ENCODE data around the gene RALGPS1.

Gene RALGPS1

DNA sequence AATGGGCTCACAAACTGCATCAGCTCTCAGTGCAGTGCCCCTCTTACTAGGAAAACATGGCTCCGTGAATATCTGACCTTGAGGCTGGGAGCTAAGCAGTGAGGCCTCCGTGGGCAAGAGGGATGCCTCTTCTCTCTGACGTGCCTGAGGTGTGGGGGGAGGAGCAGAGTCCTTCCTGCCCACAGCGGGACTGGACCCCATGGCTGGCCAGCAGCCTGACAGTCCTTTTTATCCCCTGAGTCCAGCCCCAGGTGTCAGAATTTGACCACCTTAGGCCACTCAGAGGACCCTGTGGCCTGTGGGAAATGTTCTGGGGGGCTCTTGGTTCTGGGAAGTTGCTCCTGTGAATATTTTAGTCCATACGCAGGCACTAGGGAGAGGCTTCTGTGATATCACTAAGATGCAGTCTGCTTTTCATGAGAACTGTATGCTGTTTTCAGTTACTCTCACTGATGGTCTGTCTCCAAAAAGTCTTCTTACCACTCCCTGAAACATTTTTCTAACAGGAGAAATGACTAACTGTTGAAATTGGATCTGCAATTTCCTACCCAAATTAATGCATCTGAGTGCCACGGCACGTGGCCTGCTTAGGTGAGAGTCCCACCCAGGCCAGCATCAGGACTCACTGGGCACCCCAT lies 184.5 kb downstream of the RALGPS1 start:
- H3K9me3 ChIP-seq (replicated peaks; ENCODE audit: low read length): no peaks in the 10 kb centered on the region
- no peaks in the 10 kb centered on the region for H3K36me3 ChIP-seq (ENCODE audit: insufficient read depth, low read length)
- H3K4me3 ChIP-seq (ENCODE audit: low read length): no peak overlapping the region
- H3K4me2 ChIP-seq (ENCODE audit: low read length): no peak overlapping the region
- H3K9ac ChIP-seq (ENCODE audit: low read depth, low read length): no peak overlapping the region
- peaks cover 3% of the 10 kb centered on the region for H3K4me1 ChIP-seq (ENCODE audit: control insufficient read depth, insufficient read depth, low read length)
- H3K27me3 ChIP-seq (ENCODE audit: control insufficient read depth, insufficient read depth, low read length): no peaks in the 10 kb centered on the region

DNA sequence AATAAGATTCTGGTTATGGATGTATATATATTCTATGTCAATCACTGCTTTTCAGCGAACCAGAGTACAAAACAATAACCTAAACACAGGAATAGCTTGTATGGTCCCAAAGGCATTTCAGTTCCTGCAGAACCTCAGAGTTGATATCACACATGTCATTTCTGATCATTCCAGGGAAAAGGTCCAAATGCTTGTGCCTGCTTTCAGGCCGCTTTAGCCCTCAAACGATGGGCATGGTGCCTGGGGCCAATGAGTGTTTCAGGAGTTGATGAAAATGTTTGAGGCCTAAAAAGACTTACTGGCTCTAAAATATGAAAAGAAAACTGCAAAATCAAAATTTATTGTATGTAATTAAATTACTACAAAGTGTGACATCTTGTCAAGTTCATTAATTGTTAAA lies 185.1 kb downstream of the RALGPS1 start:
- Histone ChIP-seq H3K4me1 (ENCODE audit: control insufficient read depth, insufficient read depth, low read length) (peaks cover 3% of the 10 kb centered on the region), H3K27me3 (ENCODE audit: control insufficient read depth, insufficient read depth, low read length) (no peaks in the 10 kb centered on the region), H3K4me2 (ENCODE audit: low read length) (no peak overlapping the region), H3K9ac (ENCODE audit: low read depth, low read length) (no peak overlapping the region), H3K4me3 (ENCODE audit: low read length) (no peak overlapping the region), H3K9me3 (replicated peaks; ENCODE audit: low read length) (no peaks in the 10 kb centered on the region), H3K36me3 (ENCODE audit: insufficient read depth, low read length) (no peaks in the 10 kb centered on the region)

DNA sequence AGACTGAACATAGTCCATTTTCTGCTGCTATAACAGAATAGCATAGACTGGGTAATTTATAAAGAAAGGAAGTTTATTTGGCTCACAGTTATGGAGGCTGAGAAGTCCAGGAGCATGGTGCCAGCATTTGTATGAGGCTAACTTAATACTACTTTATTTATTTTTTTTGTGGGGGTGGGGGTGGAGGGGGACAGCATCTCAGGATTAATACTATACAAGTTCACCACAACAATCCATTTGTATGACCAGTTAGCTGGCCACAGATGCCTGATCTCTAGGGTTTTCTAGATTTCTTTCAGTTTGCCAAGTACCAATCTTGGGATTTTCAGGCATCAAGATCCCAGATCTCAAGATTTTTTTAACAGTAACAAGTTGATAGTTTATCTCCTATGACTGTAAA lies 187.6 kb downstream of the RALGPS1 start:
- Histone ChIP-seq H3K27me3 (ENCODE audit: control insufficient read depth, insufficient read depth, low read length) (no peaks in the 10 kb centered on the region), H3K4me2 (ENCODE audit: low read length) (no peak overlapping the region)

DNA sequence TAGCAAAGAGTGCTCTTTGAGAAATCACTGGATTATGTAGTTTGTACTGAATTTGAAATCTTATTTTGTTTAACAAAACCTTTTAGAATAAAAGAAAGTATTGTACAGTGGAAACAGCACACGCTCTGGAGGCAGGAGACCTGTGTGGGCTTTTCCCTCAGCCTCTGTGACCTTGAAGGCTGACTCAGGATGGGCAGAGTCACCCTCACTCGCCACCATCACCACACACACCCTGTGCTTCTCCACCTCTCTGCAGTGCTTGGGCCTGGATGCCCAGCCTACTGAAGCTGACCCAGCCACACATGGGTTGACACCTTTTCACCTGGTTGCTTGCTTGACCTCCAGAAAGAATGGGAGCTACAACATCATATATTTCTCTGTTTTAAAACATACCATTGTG lies 188.2 kb downstream of the RALGPS1 start:
- Histone ChIP-seq H3K36me3 (ENCODE audit: insufficient read depth, low read length) (no peaks in the 10 kb centered on the region), H3K27me3 (ENCODE audit: control insufficient read depth, insufficient read depth, low read length) (no peaks in the 10 kb centered on the region), H3K9me3 (replicated peaks; ENCODE audit: low read length) (no peaks in the 10 kb centered on the region), H3K9ac (ENCODE audit: low read depth, low read length) (no peak overlapping the region), H3K4me2 (ENCODE audit: low read length) (no peak overlapping the region), H3K4me1 (ENCODE audit: control insufficient read depth, insufficient read depth, low read length) (no peaks in the 10 kb centered on the region), H3K4me3 (ENCODE audit: low read length) (no peak overlapping the region)

More for the DNA sequence above, 187.6 kb downstream of the RALGPS1 start:
- no peak overlapping the region for H3K4me3 ChIP-seq (ENCODE audit: low read length)
- H3K9me3 ChIP-seq (replicated peaks; ENCODE audit: low read length): no peaks in the 10 kb centered on the region
- H3K9ac ChIP-seq (ENCODE audit: low read depth, low read length): no peak overlapping the region
- H3K4me1 ChIP-seq (ENCODE audit: control insufficient read depth, insufficient read depth, low read length): no peaks in the 10 kb centered on the region
- H3K36me3 ChIP-seq (ENCODE audit: insufficient read depth, low read length): no peaks in the 10 kb centered on the region

DNA sequence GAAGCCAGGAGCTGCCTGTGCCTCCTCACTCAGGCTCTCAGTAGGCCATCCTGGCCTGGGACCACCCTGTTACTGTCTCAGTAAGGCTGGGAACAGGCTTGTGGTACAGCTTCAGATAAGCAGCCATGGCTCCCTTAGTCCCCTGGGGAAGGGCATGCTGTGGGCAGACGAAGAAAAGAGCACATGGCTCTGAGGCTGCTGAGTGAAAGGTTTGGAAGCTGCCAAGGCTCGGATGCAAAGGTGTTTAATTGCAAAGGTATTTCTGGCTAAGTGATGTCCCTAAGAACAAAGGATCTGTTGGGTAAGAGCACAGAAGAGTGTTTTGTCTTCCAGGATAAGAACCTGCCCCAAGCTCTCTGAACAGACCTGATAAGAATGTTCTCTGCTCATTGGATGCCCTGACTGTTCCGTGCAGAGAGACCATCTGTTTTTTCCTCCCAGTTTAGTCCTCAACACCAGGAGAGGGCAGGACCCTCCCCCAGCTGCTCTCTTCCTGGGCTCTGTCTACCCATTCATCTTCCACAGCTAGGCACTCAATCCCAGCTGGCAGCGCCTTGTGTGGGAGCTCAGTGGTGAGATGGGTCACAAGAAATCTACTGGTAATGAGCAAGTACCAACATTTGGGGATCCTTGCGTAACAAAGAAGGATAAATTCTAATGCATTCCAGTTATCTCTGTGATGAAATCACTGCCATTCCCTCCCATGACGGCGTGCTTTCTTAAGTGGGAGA lies 190.2 kb downstream of the RALGPS1 start:
- Histone ChIP-seq H3K4me3 (ENCODE audit: low read length) (no peak overlapping the region), H3K9me3 (replicated peaks; ENCODE audit: low read length) (no peaks in the 10 kb centered on the region), H3K4me2 (ENCODE audit: low read length) (no peak overlapping the region), H3K27me3 (ENCODE audit: control insufficient read depth, insufficient read depth, low read length) (no peaks in the 10 kb centered on the region), H3K9ac (ENCODE audit: low read depth, low read length) (no peak overlapping the region), H3K4me1 (ENCODE audit: control insufficient read depth, insufficient read depth, low read length) (no peaks in the 10 kb centered on the region), H3K36me3 (ENCODE audit: insufficient read depth, low read length) (no peaks in the 10 kb centered on the region)

DNA sequence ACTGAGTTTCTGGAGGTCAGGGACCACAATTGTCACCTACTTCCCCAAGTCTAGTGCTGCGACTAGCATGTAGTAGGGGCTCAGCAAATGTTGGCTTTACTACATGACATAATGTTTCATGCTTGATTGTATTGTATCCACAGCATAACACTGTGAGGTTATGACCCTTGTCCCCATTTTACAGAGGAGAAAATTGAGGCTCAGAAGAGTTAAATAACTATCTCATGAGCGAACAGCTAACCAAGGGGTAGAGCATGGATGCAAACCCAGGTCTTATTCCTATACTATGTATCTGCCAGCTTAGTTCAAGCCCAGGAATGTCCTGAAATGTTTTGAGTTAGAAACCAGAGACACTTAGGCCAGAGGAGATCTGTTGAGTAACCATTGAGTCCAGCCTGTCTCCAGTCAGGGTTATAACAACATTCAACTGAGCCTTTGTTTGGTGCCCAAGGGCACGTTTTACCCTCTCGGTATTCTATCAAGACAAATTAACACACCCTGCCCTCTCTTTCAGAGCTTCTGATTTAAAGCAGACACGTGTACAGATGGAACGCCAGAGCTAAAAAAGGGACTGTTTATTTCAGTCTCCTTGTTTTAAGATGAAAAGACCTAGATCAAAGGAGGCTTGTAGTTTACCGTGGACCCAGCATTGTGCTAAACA lies 191.4 kb downstream of the RALGPS1 start:
- Histone ChIP-seq H3K27me3 (ENCODE audit: control insufficient read depth, insufficient read depth, low read length) (no peaks in the 10 kb centered on the region), H3K9me3 (replicated peaks; ENCODE audit: low read length) (no peaks in the 10 kb centered on the region), H3K4me2 (ENCODE audit: low read length) (no peak overlapping the region), H3K4me3 (ENCODE audit: low read length) (no peak overlapping the region), H3K4me1 (ENCODE audit: control insufficient read depth, insufficient read depth, low read length) (no peaks in the 10 kb centered on the region), H3K36me3 (ENCODE audit: insufficient read depth, low read length) (no peaks in the 10 kb centered on the region), H3K9ac (ENCODE audit: low read depth, low read length) (no peak overlapping the region)

DNA sequence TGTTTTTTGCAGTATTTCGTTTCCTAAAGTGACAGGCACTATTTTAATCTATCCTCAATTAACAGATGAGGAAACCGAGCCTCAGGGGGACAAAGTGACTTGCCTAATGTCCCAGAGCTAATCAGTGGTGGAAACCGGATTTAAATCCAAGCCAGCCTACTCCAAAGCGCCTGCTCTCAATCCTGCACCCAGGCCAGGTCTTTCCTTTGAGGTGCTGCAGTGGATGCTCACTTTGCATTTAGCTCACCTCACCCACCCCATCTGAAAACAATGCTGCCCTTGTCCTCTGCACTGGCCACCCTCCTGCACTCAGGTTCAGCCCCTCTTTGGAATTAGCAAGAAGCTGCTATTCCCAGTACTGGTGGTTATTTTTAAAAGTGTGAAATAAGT lies 191.9 kb downstream of the RALGPS1 start:
- H3K27me3 ChIP-seq (ENCODE audit: control insufficient read depth, insufficient read depth, low read length): no peaks in the 10 kb centered on the region
- no peak overlapping the region for H3K4me2 ChIP-seq (ENCODE audit: low read length)
- H3K9ac ChIP-seq (ENCODE audit: low read depth, low read length): no peak overlapping the region
- no peaks in the 10 kb centered on the region for H3K36me3 ChIP-seq (ENCODE audit: insufficient read depth, low read length)
- H3K4me1 ChIP-seq (ENCODE audit: control insufficient read depth, insufficient read depth, low read length): no peaks in the 10 kb centered on the region
- no peaks in the 10 kb centered on the region for H3K9me3 ChIP-seq (replicated peaks; ENCODE audit: low read length)
- H3K4me3 ChIP-seq (ENCODE audit: low read length): no peak overlapping the region

DNA sequence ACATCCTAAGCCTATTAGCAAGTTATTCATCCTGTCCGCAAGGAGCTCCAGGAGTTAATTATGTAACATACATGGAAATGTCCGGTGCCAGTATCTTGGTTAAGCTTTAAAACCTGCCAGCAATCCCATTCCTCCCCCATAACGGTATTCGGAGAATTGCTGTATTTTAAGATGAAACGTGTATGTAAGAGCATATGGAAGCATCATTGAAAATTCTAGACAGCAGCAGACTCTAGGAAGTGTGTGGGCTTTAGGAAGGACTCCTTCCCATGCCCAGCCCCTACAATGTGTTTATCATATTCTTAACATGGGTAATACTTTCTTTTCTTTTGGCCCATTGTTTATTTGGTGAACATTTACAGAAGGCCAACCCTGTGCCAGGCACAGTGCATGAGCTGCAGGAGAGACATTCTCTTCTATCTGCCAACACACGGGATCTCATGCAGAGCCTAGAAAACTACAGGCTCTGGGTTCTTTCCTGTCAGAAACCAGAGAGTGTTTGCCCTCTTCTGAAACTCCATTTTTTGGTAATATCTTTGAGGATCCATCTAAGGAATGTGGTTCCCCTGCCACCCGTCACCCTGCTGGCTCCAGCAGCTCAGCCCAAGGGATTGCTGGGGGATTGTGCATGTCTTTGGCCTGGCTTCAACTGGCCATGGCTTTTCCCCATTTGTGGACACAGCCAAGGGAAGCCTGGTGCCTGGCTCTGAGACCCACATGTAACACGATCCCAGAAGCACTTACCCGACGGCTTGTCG lies 192.8 kb downstream of the RALGPS1 start:
- Histone ChIP-seq H3K36me3 (ENCODE audit: insufficient read depth, low read length) (no peaks in the 10 kb centered on the region), H3K27me3 (ENCODE audit: control insufficient read depth, insufficient read depth, low read length) (no peaks in the 10 kb centered on the region), H3K9me3 (replicated peaks; ENCODE audit: low read length) (no peaks in the 10 kb centered on the region), H3K4me3 (ENCODE audit: low read length) (no peak overlapping the region), H3K4me2 (ENCODE audit: low read length) (no peak overlapping the region), H3K9ac (ENCODE audit: low read depth, low read length) (no peak overlapping the region), H3K4me1 (ENCODE audit: control insufficient read depth, insufficient read depth, low read length) (no peaks in the 10 kb centered on the region)

DNA sequence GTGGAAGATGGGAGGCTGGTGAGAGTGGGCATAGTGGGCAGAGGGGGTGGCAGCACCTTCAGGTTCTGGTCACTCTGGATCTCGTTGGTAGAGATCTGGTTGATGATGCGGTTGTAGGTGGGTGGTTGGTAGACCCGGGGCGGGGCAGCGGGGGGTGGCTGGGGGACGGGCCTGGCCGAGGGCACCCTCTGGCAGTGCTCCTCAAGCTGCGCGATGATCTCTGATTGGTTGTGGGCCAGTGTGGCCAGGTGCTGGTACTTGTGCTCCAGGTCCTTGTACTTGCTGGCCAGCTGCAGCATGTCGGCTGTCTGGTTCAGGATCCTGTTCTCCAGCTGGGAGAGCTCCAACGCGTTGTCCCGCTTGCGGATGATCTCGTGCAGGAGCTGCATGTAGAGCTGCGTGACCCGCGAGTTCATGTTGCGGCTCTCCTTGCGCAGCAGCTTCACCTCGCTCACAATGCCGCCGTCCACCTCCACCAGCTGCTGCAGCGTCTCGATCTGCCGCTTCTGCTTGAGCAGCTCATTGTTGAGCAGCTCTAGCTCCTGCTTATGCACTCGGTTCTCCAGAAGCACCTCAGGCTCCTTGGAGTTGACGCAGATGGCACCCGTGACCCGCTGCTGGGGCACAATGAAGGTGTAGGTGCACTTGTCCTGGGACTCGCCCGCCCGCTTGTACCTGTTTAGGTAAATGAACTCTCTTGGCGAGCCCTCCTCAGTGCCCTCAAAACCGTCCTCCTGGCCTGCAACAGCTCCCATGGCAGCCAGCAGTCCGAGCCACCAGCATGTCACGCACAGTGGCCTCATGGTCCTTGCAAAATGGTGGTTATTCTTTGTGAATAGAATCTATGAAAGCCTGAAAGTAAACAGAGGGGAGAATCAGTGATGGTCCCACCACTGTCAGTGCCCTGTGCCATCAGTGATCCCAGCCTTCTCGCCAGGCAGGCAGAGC lies 193.6 kb downstream of the RALGPS1 start:
- Histone ChIP-seq H3K4me3 (ENCODE audit: low read length) (no peak overlapping the region), H3K4me2 (ENCODE audit: low read length) (no peak overlapping the region)

DNA sequence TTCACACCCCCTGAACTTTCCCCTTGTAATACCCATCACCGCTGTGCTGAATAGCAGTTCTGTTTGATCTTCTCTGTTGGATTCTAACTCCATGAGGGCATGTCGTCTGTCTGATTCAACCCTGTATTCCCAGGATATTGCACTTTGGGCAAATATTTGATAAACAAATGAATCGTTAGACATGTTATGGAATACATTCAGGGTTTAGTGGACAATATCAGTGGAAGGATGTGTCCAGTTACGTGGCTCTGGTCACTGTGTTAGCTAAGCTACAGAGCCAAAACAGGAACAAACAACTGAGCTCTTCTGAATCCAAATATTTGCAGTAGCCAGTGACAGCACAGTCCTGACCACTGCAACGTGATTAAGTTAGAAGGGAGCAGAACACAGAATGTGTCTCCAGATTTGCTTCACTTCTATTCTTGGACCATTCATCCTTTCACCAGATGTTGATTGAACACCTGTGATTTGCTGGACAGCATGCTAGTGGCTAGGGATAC lies 194.7 kb downstream of the RALGPS1 start:
- Histone ChIP-seq H3K4me1 (ENCODE audit: control insufficient read depth, insufficient read depth, low read length) (peaks cover 5% of the 10 kb centered on the region), H3K4me3 (ENCODE audit: low read length) (no peak overlapping the region), H3K9me3 (replicated peaks; ENCODE audit: low read length) (no peaks in the 10 kb centered on the region), H3K9ac (ENCODE audit: low read depth, low read length) (no peak overlapping the region), H3K27me3 (ENCODE audit: control insufficient read depth, insufficient read depth, low read length) (no peaks in the 10 kb centered on the region), H3K4me2 (ENCODE audit: low read length) (no peak overlapping the region), H3K36me3 (ENCODE audit: insufficient read depth, low read length) (no peaks in the 10 kb centered on the region)

More for the DNA sequence above, 193.6 kb downstream of the RALGPS1 start:
- H3K4me1 ChIP-seq (ENCODE audit: control insufficient read depth, insufficient read depth, low read length): peaks cover 5% of the 10 kb centered on the region
- no peaks in the 10 kb centered on the region for H3K9me3 ChIP-seq (replicated peaks; ENCODE audit: low read length)
- no peak overlapping the region for H3K9ac ChIP-seq (ENCODE audit: low read depth, low read length)
- no peaks in the 10 kb centered on the region for H3K27me3 ChIP-seq (ENCODE audit: control insufficient read depth, insufficient read depth, low read length)
- H3K36me3 ChIP-seq (ENCODE audit: insufficient read depth, low read length): no peaks in the 10 kb centered on the region
